ENCODE data around the gene PAK5.

Gene PAK5

DNA sequence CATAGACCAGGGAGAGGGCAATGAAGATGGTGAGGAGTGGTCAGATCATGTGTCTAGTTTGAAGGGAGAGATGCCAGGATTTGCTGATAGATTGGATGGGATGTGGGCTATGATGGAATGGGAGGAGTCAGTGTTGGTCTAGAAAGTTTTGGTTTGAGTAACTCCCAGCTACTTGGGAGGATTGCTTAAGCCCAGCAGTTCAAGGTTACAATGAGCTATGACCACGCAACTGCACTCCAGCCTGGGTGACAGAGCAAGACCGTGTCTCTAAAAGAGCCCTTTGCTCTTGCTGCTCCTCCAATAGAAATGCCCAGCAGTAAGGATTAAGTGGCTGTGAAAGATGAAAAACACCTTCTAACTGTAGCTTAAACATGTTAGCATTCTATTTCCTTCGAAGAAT is 342.7 kb downstream of the PAK5 start:
- DNase-seq (ENCODE audit: low read depth in 2 of 2): no peak

DNA sequence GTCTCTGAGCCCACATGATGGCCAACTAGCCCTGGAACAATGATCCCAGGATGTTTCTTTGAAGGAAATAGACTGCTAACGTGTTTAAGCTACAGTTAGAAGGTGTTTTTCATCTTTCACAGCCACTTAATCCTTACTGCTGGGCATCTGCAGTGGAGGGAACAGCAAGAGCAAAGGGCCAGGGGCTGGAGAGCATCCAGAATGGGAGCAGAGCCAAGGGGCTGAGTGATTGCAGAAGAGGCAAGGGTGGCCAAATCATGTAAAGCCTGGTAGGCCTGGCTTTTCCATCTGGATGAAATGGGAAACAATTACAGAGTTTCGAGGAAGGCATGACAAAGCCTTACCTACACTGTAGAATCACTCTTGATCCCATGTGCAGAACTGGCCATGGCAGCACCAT is 343.2 kb downstream of the PAK5 start:
- no peak for DNase-seq (ENCODE audit: low read depth in 2 of 2)

GRCh38 chr20:9493803-9494202 is 345.1 kb downstream of the PAK5 start:
- no peak for DNase-seq (ENCODE audit: low read depth in 2 of 2)

DNA sequence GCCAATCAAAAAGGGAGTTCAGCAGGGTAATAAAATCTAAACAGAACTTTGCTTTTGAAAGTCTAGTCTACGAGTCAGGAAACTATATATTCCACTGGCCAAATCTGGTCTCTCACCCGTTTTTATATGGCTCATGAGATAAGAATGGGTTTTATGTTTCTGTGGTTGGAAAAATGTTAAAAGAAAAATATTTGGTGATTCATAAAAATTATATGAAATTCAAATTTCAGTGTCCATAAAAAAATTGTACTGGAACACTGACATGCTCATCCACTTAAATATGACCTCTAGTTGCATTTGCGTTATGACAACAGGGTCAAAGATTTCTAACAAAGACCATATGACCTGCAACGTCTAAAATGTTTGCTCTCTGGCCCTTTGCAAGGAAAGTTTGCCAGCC is 346.8 kb downstream of the PAK5 start:
- no peak for DNase-seq (ENCODE audit: low read depth in 2 of 2)

- no peak for DNase-seq (ENCODE audit: low read depth in 2 of 2)
Observed at GRCh38 chr20:9491324-9491723, 347.6 kb downstream of the PAK5 start.

DNA sequence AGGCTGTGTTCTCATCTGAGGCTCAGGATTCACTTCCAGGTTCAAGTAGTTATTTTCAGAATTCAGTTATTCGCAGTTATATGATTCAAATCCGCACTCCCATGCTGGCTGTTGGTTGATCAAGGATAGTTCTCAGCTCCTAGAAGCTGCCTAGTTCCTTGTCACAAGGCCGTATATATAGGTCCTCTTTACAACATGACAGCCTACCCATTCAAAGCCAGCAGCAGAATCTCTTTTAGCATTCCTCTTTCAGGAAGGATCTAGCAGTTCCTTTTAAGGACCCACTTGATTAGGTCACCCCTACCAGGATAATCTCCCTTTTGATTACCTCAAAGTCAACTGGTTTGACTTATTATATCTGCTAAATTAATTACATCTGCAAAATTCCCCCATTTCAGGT is 348.2 kb downstream of the PAK5 start:
- DNase-seq (ENCODE audit: low read depth in 2 of 2): no peak

DNA sequence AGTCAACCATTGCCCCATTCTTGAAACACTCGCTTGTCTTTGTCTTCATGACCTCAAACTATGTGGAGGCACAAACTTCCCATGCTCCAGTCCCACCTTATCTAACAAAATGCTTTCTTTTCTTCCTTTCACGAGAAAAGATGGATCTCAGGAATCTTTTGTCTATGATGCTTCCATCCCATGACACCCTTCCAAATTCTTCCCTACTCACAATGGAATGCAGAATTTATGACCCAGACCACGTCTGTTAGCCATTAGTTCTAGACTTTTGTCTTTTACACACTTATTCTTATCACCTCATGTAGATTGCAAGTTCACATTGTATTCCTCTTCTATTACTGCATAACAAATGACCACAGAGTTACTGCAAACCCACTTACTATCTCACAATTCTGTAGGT is 348.7 kb downstream of the PAK5 start:
- no peak for DNase-seq (ENCODE audit: low read depth in 2 of 2)

DNA sequence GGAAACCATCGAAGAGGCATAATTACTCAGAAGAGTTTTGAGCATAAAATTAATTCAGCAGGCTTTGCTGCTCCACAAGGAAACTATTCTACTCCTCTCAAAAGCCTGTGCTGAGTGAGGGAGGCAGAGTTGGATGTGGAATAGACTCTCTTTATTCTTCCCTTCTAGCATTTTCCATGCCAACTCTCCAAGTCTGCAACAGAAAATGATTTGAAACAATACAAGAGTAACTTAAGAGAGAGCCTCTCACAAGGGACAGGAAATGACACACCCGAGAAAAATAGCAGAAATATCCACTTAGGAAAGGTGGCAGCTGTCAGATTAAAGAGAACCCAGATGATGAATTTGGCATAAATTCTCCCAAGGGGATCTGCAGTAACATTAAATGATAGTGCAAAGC is 350.8 kb downstream of the PAK5 start:
- DNase-seq (ENCODE audit: low read depth in 2 of 2): no peak
